Mesenteric fat pad (tissue), 1 donor: Measurements from ENCODE around the gene DYNLT4. TPM values are rescaled to one million over a fixed set of nuclear protein-coding genes. Genes with fewer than 3 reads are reported as not detected.
"Not testable (repeated sequence)": the region's sequence is repeated elsewhere in the genome, so short reads cannot be mapped to it uniquely, and the experiment has no call there.

Source experiments
- DNase-seq: peaks from one replicate; pipeline ENCODE4 v3.0.0-alpha.2; 2020; ENCODE audit warnings: low spot score
- total RNA-seq: library from RNA; stranded (reverse); fragmentation: NEBNext Ultra II Directional; extraction: Animal tissue kit (Norgen Biotek cat#: 25700); gene quantifications from one replicate; pipeline ENCODE4 v1.2.1, GENCODE V29; 2021
- donor health status: DM: yes; HTN: yes; CAD: no.

Gene DYNLT4
- total RNA-seq, 1 donor from 2014 or later = not detected

GRCh38 chr1:44766421-44766820 is 40.7 kb downstream of the DYNLT4 start:
- not testable (repeated sequence) for DNase-seq

DNA sequence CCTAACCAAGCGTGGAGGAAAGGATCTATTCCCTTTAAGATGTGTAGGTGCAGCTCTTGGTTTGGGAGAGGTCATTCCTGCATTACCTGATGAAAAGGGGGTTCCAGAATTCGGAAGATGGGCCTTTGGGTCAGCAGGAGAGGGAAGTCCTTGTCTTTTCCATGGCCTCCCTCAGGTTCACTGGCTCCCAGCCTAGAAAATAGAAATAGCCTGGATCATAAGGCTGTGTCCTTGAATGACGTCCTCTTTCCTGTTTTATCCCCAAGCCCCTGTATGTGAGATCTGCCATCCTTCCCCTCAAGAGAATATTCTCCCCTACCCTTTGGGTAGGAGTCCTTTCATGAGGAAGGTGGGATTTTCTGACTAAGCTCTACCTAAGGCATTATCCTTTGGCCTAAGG is 46.3 kb downstream of the DYNLT4 start:
- DNase-seq = no peak

DNA sequence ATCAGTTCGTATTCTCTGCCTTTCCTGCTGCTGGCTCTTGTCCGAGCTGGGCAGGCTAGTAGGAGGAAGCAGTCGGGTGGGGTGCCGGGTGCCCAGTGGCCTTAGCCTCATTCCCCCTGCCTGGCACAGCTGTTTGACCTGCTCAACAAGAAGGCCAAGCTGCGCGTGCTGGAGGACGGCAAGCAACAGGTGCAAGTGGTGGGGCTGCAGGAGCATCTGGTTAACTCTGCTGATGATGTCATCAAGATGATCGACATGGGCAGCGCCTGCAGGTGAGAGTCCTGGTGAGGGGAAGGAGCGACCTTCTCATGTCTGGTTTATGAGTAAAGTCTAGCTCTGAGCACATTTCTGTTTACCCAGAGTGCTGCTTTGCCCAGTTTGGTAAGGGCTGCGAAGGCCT is 48.1 kb downstream of the DYNLT4 start:
- no peak for DNase-seq

GRCh38 chr1:44757420-44757819 is 49.7 kb downstream of the DYNLT4 start:
- no peak for DNase-seq

Other genes with a start within 250 kb of the DYNLT4 start
- gene TMEM53, start 132.9 kb downstream of the DYNLT4 start, total RNA-seq = 16.8 TPM
- 1.9 TPM for gene ARMH1, start 132.6 kb downstream of the DYNLT4 start, total RNA-seq
- gene RNU5D-1, start 76.2 kb downstream of the DYNLT4 start, total RNA-seq = not detected
- 0.26 TPM for gene KIF2C, start 67.5 kb downstream of the DYNLT4 start, total RNA-seq
- 1,343 TPM for gene RPS8, start 31.8 kb downstream of the DYNLT4 start, total RNA-seq
- 0.19 TPM for gene BEST4, start 19.2 kb downstream of the DYNLT4 start, total RNA-seq
- gene PLK3, start 7.0 kb downstream of the DYNLT4 start, total RNA-seq = 78.0 TPM
- 26.1 TPM for gene BTBD19, start 1.2 kb upstream of the DYNLT4 start, total RNA-seq
- 0.93 TPM for gene PTCH2, start 35.9 kb upstream of the DYNLT4 start, total RNA-seq
- gene EIF2B3, start 179.2 kb upstream of the DYNLT4 start, total RNA-seq = 37.8 TPM
- 41.1 TPM for gene HECTD3, start 204.0 kb upstream of the DYNLT4 start, total RNA-seq
- gene UROD, start 204.9 kb upstream of the DYNLT4 start, total RNA-seq = 67.8 TPM